Mucosa of descending colon (tissue), 3 donors: Measurements from ENCODE around the gene AKAP12. TPM values are rescaled to one million over a fixed set of nuclear protein-coding genes. Genes with fewer than 3 reads are reported as not detected.

Experiments
- ATAC-seq: fragments of 200-7000 bp; cut with Tn5 transposase; one replicate; pipeline ENCODE4 v1.9.1; 2020; ENCODE audit warnings: mild to moderate bottlenecking, moderate library complexity
- DNase-seq, 3 donors: peaks; one replicate each; pipeline ENCODE4 v3.0.0-alpha.2; 2020
- H3K36me3 ChIP-seq: fragments of 200-600 bp; one replicate; pipeline ENCODE4 v1.8.0; 2021; ENCODE audit warnings: low read depth, mild to moderate bottlenecking
- H3K4me1 ChIP-seq: fragments of 200-600 bp; one replicate; pipeline ENCODE4 v1.8.0; 2021; ENCODE audit warnings: low read depth, mild to moderate bottlenecking
- H3K4me3 ChIP-seq: fragments of 200-600 bp; one replicate; pipeline ENCODE4 v1.8.0; 2021; ENCODE audit warnings: mild to moderate bottlenecking
- H3K9me3 ChIP-seq: fragments of 200-600 bp; one replicate; pipeline ENCODE4 v1.8.0; 2021; ENCODE audit warnings: mild to moderate bottlenecking
- intact Hi-C, 2 donors: fragments of 100-400 bp; cut with DNase I in 1 of 2; cut with micrococcal nuclease in 1 of 2; formaldehyde crosslinking; loops; one replicate each; pipeline versions ENCODE4 v1.11.0 to v1.11.1; 2022; cut with DNase I, micrococcal nuclease
- total RNA-seq, 3 donors: library from RNA; stranded (reverse); fragmentation: NEBNext Ultra II Directional in 2 of 3; extraction: Animal tissue kit (Norgen Biotek cat#: 25700) in 2 of 3; gene quantifications; one replicate each; pipeline versions ENCODE4 v1.2.1 to v1.2.4, GENCODE V29; 2021 to 2023
- TF ChIP-seq, protein P1 (sequence below): fragments of 200-600 bp; IDR thresholded peaks from one replicate; pipeline ENCODE4 v1.8.0; 2022; ENCODE audit warnings: antibody characterized with exemption, mild to moderate bottlenecking
- donor health status: DM: no; HTN: no; CAD: no; lungs with moderate emphysema.
- donor health status: DM: no; HTN: no; CAD: no.
- donor health status: DM: no; HTN: yes; CAD: no.

Gene AKAP12
- total RNA-seq, 3 donors from 2014 or later = 6.3 to 192 (median 15.3) TPM

GRCh38 chr6:151301547-151301946, 61.8 kb downstream of the AKAP12 start:
- Histone ChIP-seq H3K4me3 (no peak overlapping the region), H3K36me3 (no peaks in the 10 kb centered on the region), H3K9me3 (no peaks in the 10 kb centered on the region), H3K4me1 (no peaks in the 10 kb centered on the region)
- no peak for DNase-seq
- no peak for ATAC-seq
- intact Hi-C loops = no loop called here
- TF ChIP-seq, protein P1, sequence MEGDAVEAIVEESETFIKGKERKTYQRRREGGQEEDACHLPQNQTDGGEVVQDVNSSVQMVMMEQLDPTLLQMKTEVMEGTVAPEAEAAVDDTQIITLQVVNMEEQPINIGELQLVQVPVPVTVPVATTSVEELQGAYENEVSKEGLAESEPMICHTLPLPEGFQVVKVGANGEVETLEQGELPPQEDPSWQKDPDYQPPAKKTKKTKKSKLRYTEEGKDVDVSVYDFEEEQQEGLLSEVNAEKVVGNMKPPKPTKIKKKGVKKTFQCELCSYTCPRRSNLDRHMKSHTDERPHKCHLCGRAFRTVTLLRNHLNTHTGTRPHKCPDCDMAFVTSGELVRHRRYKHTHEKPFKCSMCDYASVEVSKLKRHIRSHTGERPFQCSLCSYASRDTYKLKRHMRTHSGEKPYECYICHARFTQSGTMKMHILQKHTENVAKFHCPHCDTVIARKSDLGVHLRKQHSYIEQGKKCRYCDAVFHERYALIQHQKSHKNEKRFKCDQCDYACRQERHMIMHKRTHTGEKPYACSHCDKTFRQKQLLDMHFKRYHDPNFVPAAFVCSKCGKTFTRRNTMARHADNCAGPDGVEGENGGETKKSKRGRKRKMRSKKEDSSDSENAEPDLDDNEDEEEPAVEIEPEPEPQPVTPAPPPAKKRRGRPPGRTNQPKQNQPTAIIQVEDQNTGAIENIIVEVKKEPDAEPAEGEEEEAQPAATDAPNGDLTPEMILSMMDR = no peak

- H3K9me3 ChIP-seq = no peaks in the 10 kb centered on the region
- DNase-seq = no peak
- H3K4me3 ChIP-seq = no peak overlapping the region
- no peaks in the 10 kb centered on the region for H3K36me3 ChIP-seq
- intact Hi-C loops = no loop called here
- TF ChIP-seq, protein P1 = no peak
- no peak for ATAC-seq
- H3K4me1 ChIP-seq = no peaks in the 10 kb centered on the region
Observed at GRCh38 chr6:151303231-151303630, 63.5 kb downstream of the AKAP12 start.

DNA sequence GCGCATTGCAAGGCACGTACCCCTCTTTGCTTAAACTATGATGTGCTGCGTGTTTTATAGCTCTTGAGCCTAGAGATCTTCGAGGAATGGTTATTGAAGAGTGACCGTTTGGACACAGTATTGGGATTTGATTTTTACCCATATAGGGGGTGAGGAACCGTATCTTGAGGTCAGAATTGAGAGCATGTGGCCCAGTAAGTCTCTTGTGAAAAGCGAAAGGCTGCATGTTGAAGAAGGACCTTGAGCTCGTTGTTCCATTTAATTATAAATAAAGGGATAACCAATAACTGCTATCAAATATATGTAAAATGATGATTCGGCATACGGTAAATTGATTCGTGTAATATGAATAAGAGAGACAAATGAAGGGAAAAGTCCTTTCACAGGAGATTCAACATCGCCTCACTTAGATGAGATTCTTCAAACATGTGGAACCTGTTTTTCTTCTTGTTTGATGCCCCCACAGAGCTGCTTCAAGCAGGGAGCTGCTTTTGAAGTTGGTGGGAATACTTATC, 66.6 kb downstream of the AKAP12 start:
- H3K36me3 ChIP-seq = no peaks in the 10 kb centered on the region
- no peak for DNase-seq
- ATAC-seq = no peak
- intact Hi-C loops = no loop called here
- TF ChIP-seq, protein P1 = no peak
- no peaks in the 10 kb centered on the region for H3K4me1 ChIP-seq
- no peak overlapping the region for H3K4me3 ChIP-seq
- no peaks in the 10 kb centered on the region for H3K9me3 ChIP-seq

DNA sequence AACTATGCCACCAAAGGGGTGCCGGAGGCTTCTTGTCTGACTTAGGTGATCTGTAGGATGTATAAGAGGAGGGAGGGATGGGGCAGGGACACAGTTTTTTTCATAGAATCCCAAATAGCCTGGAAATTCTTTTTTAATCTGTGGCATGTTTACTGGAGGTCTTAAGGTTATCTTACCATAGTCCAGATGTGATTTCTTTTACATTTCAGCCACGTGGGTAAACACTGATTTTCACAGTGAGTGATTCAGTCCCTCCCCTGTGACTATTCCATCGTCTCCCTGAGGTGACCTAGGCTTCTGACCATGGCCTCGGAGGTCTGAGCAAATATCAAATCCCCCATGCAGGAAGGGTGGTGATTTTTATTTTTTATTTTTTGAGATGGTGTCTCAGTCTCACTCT, 67.7 kb downstream of the AKAP12 start:
- Histone ChIP-seq H3K4me3 (no peak overlapping the region), H3K9me3 (no peaks in the 10 kb centered on the region), H3K4me1 (no peaks in the 10 kb centered on the region), H3K36me3 (no peaks in the 10 kb centered on the region)
- DNase-seq (no peak), ATAC-seq (no peak)
- intact Hi-C loops = no loop called here
- TF ChIP-seq, protein P1 = no peak

- H3K9me3 ChIP-seq = no peaks in the 10 kb centered on the region
- no peak overlapping the region for H3K4me3 ChIP-seq
- intact Hi-C loops = no loop called here
- H3K36me3 ChIP-seq = no peaks in the 10 kb centered on the region
- ATAC-seq = no peak
- no peak for DNase-seq
- TF ChIP-seq, protein P1 = no peak
- H3K4me1 ChIP-seq = no peaks in the 10 kb centered on the region
Observed at GRCh38 chr6:151309619-151310018, 69.9 kb downstream of the AKAP12 start.

DNA sequence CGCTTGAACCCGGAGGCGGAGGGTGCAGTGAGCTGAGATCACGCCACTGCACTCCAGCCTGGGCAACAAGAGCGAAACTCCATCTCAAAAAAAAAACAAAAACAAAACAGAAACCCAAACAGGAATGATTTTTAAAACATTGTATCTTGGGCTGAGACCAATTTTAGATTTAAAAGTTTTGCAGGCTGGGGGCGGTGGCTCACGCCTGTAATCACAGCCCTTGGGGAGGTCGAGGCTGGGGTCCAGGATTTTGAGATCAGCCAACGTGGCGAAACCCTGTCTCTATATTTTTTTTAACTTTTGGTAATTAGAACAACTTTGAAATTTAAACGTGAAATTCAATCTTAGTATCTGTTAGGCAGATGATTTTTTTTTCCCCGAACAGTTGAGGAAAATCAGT, 70.5 kb downstream of the AKAP12 start:
- Histone ChIP-seq H3K9me3 (no peaks in the 10 kb centered on the region), H3K36me3 (no peaks in the 10 kb centered on the region), H3K4me3 (no peak overlapping the region), H3K4me1 (no peaks in the 10 kb centered on the region)
- intact Hi-C loops = no loop called here
- no peak for DNase-seq
- TF ChIP-seq, protein P1 = no peak
- no peak for ATAC-seq
